Dermis blood vessel endothelial cell (primary cell): ENCODE results near the gene CHMP6. TPM values are rescaled to one million over a fixed set of nuclear protein-coding genes. Genes with fewer than 3 reads are reported as not detected.
A peak's percentile ranks its signal among the peaks of the same experiment; 100 is the strongest.

Source experiments
- DNase-seq: peaks from one replicate; pipeline ENCODE4 v3.0.0; 2010
- total RNA-seq: library from RNA; depleted of rRNA; stranded (reverse); fragments of >200 nt; gene quantifications from 2 replicates; pipeline ENCODE4 v1.2.3, GENCODE V29; 2014

The CHMP6 gene
- total RNA-seq, 1 donor from 2014 or later, result 19.2 TPM

DNA sequence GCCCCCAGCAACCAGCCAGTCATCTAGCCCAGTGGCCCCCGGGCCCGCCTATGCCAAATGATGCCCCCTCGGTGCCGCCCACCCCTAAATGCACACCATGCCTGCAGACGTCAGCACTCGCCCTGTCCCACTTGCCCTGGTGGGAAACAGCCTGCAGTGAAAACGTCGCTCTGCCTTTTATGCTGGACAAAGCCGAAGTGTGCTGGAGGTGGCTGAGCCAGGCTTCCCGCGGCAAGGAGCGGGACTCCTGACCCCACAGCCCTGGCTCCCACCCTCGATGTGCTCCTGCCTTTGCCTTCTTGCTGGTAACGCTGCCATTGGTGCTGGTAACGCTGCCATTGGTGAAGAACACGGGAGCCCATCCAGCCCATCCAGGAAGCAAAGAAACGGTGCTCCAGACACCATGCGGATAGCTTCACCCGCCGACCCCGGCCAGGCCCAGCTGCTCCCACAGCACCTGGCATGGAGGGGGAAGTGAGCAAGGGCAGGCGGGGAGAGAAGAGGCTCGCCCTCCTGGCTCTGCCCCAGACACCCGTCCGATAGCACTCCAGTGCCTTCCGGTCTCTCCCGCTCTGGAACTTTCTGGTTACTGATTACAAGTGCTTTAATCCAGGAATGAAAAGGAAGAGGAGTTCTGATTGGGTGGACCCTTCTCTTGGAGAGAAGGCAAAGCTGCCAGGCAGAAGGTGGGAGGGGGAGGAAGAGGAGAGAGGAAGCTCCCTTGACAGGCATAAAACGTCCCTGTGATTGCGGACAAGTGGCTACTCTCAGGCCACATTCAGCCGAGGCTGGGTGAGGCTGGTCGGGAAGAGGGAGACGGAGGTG is 39.3 kb downstream of the CHMP6 start:
- peak; percentile 72 for DNase-seq

DNA sequence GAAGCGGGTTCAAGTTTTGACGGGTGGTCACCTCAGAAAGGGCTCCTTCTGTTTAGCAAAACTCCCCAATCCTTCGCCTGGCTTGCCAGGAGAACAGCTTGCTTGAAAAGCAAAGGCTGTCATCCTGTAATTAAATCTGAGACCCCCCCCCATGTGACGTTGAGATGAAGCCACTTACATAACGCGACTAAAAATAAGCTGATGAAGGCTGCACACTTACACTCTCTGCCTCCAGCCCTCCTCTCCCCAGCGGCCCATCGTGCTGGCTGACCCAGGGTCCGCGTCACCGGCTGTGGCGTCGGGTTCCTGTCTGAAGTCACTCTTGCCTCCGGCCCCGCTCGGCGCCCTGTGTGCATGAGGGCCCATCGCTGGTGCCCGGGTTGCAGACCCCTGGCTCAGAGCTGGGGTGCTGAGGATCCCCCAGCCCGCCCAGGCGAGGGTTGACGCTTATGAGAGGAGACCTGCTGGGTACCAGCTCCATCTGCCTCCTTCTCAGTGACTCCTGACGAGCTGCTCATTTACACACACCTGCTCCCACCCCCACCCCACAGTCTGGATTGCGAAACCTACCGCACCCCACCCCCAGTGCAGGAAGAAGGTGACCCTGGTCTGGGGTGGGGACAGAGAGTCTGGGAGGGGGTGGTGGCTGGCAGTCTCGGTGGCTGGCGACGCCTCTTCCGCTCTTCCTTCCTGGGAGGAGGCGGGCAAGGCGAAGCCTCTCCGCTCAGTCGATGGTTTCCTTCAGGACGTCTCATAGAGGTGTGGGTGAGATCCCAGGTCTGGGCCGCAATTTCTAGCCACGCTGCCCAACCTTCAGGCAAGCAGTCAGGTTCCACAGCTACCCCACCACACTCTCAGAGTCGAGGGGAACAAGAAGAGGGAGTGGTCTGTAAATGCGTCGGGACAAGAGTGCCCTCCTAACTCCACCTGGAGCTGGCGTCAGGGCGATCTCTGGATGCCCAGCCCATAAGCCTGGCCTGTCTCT is 40.2 kb downstream of the CHMP6 start:
- no peak for DNase-seq

DNA sequence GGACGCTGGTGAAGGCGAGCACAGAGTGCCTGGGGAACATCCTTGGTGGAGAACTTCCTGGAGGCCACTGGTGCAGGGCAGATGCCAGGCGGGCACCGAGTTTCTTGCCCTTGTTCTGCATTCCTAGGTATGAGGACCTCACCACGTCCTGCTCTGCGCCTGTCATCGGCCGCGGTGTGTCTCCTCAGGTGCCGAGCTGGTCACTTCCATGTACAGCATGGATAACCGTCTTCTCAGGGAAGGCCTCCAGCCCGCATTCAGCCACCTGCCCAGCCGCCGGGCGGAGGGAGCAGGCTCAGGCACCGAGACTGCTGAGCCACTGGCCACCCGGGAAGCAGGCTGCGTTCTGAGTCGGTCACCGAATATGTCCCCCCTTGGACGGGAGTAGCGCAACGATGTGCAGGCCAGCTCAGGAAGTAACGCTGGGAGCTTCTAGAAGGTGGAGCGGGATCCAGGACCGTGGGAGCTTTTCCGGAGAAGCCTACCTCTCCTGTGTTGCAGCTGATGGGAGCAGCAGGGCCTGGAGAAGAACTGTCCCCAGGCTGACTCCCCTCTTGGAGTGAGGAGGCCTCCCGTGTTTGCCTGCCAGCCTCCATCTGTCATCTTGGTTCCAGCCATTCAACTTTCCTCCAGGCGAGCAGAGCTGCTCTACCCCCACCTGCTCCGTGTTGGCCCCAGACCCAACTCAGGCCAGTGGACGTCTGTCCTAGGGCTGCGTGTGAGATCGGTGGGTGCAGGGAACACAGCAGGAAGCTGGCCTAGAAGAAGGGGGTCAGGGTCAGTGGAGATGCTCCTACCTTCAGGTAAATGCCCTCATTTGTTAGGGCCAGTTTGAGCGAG is 41.2 kb downstream of the CHMP6 start:
- DNase-seq, result no peak

DNA sequence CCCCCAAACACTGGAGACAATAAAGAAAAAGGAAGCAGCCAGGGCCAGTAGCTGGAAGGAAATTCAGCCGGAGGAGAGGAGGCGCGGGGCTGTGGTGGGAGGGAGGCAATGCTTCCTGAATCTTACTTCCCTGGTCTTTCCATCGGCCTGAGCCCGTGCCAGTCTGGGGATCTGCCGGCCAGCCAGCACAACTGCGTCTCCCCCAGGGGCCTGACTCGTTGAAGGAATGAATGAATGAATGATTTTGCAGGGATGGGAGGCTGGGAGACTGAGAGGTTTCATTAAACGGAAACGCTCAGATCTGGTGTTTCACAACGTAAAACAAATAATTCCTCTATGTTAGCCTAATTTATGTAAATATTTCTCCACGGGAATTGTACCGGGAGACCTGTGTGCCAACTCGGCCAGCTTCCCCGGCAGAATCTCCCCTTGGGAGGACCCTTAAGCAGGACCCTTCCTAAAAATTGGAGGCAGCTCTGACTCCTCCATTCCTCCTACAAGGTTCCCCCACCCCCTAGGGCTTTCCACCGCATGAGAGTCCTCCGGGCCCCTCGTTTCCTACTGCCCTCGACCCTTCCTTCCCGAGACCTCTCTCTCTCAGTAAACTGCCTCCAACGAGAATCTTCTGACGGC is 42.0 kb downstream of the CHMP6 start:
- DNase-seq, result peak; percentile 26

DNA sequence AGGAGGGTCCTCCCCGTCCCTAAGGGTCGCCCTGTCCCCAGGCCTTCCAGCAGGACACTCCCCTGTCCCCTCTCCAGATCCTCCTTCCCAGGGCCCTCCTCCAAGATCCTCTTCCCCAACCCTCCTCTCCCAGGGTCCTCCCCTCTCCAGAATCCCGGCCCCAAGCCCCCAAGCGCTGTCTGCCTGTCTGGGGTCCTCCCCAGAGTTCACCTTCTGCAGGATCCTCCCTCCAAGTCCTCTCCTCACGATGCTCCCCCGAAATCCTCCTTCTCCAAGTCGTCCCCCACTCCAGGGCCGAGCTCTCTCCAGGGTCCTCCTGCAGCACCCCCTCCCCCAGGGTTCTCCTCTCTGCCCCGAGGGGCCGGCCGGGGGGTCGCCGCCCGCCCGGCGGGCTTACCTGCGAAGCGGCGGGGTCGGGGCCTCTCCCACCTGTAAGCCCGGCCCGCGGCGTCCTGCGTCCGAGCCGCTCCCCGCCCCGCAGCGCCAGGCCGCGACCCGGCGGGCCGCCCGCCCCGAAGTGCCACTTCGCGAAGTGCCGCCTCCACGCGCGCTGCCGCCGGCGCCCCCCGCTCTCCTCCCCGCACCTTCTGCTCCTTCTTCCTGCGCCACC is 42.6 kb downstream of the CHMP6 start:
- DNase-seq, result peak; percentile 28

DNA sequence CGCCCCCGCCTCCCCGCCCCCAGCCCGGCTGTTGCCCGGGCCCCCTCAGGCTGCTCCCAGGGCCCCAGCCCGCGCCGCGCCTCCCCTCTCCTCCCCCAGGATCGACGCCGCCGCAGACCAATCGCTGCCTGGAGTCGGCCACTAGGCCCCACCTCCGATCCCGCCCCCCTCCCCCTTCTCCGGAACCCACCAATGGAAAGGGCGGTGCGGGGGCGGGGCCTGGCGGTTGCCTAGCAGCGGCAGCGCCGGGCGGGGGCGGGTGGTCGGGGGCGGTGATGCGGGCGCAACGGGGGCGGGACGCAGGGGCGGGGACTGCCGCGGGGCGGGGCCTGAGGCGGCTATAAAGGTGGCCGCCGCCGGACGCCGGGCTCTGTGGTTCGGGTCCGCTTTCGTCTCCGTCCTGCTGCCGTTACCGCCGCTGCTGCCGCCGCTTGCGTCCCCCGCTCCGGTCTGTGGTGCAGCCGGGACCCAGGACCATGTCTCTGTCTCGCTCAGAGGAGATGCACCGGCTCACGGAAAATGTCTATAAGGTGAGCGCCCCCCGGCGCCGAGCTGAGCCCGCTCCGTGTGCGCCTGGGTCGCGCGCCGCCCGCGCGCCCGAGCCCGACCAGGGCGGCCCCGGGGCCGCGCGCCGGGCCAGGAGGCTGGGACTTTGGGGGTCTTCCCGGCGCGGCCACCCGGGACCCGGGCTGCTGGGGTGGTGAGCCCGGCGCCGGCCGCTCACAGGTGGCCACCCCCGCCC is 43.3 kb downstream of the CHMP6 start, which contains the start of gene BAIAP2:
Gene BAIAP2, plus strand, starts transcription at position 373 of the 742 bp plus-strand sequence. Its CDS starts 104 bp downstream, at position 477.
- peak; percentile 97 for DNase-seq

DNA sequence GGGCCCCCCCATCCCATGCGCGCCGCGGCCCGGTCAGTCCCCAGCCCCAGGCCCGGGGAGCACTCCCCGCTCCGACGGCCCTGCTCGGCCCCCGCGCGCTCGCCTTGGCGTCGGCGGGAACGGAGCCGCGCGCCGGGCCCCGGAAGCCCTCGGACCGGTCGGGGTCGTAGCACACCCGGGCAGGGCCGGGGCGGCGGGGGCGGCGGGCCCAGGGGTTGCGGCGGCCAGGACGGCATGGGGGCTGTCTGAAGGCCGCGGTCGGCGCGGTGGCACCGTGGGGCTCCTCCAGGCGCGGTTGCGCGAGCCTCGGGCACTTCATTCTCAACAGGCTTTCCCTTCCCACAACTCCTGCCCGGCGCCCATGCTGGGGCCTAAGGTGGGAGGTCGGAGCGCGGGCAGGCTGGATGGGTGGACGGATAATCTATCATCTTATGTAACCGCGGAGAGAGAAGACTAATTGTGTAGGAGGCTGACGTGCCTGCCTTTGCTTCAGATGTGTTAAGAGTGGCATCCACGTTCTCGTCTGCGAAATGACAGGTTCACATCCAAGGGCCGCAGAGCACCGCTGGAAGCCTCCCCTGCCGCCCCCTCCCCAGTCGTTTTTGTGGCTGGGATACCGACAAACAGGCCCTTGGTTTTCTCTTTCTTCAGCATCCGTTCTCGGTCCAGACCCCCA is 44.0 kb downstream of the CHMP6 start:
- DNase-seq, result peak; percentile 47

DNA sequence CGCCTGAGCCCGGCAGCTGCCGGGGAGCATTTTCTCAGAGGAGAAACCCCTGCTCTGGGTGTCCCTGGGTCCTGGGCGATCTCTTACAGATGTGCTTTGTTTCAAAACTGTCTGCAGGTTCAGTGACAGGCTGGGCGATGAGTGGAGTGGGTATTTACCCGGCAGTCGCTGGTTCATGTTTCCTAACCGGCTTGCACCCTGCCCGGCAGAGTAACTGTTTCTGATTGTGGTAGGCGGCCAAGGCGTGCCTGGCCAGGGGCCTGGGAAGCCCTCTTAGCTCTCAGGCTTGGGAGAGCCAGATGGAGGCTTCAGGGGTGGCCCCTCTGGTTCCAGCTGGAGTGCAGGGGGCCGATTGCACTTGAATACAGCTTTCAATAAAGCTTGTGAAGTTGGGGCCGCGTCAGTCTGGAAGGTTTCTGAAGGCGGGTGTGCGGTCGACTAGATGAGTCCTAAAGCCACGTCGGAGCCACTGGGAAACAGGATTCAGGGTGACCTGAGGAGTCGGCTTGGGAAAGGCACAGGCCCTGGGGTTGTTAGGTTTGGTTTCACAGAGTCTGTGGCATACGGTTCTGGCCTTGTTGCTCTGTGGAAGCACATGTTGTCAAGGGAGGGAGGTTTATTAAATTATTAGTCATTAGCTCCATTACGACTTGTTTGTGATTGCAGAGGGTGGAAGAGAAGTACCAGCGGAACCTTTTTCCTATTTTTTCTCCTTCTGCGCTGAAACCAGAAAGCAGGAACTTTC is 44.7 kb downstream of the CHMP6 start:
- peak; percentile 56 for DNase-seq

DNA sequence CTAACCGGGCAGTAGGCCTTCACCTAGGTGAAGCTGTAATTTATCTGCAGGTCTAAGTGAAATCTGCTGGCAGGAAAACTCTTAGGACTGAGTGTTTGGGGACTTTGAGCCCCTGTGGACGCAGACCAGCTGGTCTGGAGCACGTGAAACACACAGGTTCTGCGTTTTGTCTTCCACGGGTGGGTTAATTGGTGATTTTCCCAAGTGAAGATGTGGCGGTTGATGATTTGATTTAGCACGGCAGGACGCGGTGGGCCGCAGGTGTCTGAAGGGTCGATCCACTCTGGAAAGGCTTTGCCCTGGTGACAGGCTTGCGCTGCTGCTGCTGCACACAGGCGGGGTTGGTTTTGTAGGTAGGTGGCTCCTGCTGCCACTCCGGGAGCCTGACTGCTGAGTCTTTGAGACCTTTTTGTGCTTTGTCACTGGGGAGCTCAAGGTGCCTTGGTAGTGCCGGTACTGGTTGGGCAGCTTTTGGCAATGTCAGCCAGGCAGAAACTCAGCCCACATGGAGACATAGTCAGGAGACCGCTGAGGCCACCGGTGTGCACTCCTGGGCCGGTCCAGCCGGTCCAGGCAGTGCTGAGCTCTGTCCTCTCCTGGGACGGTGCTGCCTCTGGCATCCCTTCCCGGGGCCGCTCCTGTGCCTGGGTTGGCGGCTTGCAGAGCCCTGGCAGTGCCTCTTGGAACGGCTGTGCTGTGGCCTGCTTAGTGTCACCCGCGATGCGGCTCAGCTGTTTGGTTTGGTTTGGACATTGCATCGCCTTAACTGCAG is 45.6 kb downstream of the CHMP6 start:
- DNase-seq, result no peak

DNA sequence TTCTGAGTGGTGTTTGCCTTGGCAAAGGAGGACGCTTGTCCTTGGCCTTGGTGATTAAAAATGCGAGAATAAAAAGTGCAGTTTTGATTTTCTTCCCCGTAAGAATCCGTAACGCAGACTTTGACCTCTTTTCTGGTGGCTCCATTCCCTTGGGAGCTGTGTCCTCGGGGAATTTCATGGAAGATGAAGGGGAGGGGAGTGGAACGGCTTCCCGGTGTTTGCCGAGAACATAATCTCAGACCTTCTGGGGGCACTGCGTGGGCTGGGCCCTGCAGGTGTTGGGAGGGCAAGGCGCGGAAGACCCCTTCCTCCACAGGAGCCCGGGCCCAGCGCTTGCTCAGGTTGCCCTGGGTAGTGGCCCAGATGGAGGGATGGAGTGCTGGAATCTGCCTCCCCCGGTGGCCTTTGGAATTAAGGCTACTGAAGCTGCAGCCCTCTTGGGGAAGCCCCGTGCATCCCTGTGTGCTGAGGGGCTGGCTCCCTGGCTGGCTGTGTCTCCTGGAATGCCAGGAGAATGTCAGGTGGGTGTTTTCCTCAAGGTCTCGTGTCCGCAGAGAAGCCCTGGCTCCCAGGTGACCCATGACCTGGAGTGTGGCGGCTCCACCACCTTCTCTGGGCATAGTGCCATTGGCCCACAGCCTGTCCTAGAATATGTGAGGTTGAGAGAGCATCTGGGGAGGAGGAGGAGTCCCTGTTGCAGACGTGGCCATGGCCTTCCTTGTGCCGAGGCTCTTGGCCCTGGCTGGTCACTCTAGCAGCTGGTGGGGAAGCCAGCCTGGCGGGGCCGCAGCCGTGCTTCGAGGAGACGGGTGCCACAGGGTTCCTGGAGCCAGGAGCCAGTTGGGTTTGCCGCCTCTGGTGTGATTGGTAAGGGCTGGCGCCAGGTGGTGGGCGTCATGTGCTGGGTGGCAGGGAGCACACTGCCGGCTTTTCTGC is 46.4 kb downstream of the CHMP6 start:
- DNase-seq, result no peak

DNA sequence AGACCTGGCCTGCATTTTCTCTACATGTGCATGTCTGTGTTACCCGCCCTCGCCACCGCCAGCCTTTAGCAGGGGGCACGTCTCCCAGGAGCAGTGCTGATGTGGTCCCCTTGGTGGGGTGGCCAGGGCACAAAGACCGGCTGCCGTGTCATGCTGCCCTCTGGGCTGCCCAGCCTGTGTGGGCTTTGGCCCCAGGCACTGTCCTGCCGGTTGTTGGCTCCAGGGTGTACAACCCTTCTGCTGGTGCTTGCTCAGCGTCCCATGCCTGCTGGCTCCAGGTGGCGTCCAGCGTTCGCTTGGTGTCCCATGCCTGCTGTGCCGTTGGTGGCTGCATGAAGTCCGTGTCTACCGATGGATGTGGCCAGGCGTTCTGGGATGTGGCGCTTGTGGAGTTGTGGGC is 47.5 kb downstream of the CHMP6 start:
- DNase-seq, result no peak

DNA sequence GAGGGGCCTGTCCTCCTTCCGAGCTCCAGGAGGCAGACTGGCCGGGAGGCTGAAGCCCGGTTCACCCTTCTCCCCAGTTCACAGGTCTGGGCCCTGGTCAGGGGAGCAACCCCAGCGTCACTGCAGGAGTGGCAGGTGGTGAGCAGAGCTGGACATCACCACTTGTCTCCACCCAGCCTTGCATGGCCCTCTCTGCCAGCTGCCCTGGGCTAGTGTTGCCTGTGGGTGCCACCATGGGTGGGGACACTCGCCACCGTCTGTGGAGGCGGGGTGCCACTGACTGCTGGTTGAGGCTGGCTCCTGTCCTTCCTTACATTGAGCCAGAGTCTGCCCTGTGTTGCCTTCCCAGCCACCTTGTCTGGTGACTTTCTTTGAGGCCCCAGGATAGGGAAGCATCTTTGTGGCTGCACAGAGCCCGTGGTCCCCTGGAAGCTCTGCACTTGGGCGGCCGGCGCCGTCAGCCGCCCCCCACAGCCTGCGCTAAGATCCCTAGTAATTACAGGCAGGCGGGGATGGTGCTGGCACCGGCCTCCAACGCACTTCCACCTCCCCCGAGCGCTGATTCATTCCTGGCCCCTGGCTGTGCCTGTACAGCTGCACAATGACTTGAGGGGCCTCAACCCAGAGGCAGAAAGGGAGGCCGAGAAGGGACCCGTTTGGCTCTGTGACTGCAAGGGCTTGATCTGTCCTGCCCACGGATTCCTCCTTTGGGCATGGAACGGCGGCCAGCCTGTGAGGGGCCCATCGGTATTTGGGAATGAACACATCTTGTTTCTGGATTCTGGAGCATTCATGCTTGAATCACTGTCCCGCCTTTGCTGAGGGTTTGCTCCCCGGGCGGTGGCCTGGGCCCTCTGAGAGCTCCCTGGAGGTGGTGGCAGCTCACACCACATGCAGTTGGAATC is 48.5 kb downstream of the CHMP6 start:
- peak; percentile 81 for DNase-seq

DNA sequence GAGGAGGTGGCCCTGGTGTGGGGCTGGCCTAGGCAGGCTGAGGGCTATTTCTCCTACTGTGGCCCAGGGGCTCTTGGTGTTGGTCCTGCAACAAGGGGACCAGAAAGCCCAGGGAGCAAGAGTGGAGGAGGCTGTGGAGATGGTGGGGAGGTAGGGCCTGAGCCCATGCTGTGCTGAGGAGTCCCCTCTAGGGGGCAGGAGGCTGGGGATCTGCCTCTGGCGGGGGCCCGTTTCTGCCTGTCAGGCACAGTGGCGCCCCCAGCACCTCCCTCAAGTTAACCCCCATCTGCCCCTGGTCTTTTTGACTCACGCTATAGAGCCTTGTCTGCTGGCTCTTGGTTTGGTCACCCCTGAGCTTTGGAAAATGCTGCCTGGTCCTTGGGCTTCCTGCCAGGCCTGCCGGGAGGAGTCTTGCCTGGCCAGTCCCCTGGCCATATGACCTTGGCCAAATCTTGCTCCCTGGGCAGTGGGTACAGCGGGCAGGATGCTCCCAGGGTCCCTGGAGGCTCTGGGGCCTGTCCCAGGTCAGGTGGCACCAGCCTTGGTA is 49.2 kb downstream of the CHMP6 start:
- peak; percentile 51 for DNase-seq

DNA sequence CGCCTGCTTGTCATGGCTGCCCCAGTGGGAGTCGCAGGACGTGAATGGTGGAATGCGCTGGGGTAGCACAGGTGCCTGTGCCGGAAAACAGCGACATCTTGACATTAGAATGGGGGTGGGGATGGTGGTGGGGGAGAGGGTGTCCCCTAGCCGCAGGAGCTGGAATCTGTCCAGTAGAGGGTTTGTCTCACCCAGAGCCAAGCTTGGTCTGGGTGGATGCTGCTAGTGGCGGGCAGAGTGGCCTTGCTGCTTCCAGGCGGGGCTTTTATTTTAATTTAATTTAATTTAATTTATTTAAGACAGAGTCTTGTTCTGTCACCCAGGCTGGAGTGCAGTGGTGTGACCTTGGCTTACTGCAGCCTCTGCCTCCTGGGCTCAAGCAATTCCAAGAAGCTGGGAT is 51.0 kb downstream of the CHMP6 start:
- DNase-seq, result no peak

DNA sequence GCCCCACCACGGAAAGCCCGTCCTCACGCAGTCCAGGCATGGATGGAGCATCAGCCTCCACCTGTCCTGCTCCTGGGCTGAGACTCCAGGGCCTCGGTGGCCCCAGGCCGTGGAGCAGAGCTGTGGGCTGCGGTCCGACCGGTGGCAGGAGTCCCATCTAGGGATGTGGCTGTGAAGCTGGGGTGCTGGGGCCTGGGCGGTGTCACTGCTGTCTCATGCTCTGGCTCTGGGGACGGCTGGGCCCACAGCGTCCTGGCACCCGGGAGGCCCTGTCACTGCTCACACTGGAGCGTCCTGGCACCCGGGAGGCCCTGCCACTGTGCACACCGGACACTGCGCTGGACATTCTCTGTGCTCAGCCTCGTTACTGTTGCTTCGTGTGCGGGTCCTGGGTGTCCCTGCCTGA is 51.7 kb downstream of the CHMP6 start:
- DNase-seq, result no peak
